Ureter (tissue), 1 donor: ENCODE data around the gene TM9SF1. TPM values are rescaled to one million over a fixed set of nuclear protein-coding genes. Genes with fewer than 3 reads are reported as not detected.

Experiments
- DNase-seq: peaks from one replicate; pipeline ENCODE4 v3.0.0-alpha.2; 2020; ENCODE audit warnings: low spot score
- total RNA-seq: library from RNA; stranded (reverse); gene quantifications from one replicate; pipeline ENCODE4 v1.2.4, GENCODE V29; 2023
- donor health status: DM: yes; HTN: yes; CAD: no.

Gene TM9SF1
- total RNA-seq, 1 donor from 2014 or later = 42.9 TPM

DNA sequence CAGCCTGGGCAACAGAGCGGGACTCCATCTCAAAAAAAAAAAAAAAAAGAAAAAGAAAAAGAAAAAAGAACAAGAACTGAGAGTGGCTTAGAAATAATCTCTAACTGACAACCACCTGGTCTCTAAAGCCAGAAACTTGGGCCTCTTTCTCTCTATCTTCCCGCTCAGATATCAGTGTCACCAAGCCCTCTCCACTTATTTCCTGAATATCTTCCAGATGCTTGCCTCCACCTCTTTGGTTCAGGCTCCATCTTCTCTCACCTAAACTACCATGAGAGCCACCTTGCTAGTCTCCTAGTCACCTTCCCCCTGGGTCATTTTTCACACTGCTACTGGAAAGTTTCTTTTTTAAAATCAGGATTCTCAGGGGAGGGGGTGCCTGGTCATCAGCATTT, 1.8 kb upstream of the TM9SF1 start:
- no peak for DNase-seq

DNA sequence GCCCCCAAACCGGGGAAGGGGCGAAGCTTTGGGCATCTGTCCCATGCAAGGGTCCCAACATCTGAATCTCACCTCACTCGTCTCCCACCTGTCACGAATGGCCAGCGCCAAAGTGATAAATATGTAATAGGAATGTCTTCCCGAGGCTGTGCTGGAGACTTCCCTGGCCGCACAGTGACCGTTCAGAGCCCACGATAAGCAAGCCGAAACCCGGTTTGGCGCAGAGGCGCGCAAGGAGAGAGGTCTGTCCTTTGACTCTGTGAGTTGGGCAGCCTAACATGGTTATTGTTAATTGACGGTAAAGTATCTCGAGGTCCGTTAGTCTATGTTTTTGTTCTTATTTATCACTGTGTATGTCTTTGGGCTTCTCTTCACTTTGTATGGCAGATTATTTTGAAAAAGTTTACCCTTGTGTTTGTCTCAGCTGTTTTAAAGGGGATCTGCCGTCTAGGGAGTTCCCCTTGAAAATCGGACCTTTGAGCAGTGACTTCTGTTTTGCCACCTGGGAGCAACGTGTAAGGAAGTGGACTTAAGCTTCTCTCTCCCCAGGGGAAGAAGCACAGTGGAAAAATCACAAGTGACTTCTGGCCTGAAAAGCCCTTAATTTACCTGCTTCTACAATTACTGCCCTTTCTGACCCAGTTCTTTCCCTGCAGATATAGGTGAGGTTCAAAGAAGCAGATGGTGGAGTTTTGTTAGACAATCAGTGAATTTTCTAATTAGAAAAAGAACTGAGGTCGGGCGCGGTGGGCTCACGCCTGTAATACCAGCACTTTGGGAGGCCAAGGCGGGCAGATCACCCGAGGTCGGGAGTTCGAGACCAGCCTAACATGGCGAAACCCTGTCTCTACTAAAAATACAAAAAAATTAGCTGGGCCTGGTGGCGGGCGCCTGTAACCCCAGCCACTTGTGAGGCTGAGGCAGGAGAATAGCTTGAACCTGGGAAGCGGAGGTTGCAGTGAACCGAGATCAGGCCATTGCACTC, 1.1 kb upstream of the TM9SF1 start:
- no peak for DNase-seq

DNA sequence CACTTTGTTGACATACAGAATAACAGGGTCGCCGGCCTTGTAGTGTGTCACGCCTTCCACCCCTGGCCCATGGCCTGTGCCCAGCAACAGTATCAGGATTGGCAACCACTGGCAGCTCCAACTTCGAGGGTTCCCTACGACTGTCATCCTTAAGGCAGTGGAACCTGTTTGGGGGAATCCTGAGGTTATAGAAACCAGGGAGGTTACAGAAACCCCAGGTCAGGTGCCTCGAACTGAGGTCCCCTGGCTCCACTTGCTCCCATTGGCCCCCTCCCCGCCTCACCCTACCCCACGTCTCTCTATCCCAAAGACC, 412 bp downstream of the TM9SF1 start:
- DNase-seq = no peak

DNA sequence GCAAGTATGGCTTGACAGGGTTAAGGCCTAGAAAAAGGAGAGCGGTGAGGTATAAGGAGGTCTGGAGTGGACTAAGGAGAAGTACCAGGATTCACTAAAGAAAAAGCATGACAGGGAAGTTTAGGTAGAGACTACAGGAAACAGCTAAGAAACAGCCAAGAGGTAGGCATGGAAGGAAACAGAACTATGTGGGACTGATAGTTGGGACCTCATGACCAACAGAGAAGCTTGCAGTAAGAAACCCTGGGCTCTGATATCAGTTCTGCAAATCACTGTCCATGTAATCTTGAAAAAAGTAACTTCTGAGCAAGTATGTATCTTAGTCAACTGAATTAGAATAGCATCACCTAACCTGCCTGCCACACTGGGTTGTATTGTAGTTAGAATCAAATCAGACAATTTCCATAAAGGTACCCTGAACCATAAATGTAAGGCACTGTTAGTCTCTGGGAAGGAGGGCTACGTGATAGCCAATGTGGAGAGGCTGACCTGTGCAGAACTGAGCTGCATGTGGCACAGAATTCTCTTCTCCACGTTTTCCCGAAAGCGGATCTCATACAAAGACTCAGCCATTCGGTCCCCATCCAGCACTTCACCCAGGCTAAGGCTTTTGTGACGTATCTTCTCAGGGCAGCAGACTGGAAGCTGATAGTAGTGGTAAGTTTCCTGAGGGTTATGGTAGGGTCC, 912 bp downstream of the TM9SF1 start:
- no peak for DNase-seq

DNA sequence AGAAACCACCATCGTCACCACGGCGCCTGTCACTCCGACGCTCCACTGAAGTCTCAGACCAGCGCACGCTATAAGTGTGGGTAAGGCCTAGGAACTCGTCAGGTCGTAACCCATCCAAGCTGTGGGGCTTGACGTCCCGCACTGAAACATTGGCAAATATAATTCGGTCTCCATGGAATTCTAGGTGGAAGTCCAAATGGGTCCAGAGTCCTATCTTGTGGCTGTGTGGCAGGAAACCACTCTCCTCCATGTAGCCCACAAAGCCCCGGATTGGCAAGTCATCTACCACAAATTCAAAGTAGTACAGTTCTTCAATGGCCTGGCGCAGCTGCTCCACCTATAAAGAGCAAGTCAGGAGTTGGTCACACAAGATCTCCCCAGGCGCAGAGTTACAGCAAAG, 2.3 kb downstream of the TM9SF1 start:
- DNase-seq = no peak

DNA sequence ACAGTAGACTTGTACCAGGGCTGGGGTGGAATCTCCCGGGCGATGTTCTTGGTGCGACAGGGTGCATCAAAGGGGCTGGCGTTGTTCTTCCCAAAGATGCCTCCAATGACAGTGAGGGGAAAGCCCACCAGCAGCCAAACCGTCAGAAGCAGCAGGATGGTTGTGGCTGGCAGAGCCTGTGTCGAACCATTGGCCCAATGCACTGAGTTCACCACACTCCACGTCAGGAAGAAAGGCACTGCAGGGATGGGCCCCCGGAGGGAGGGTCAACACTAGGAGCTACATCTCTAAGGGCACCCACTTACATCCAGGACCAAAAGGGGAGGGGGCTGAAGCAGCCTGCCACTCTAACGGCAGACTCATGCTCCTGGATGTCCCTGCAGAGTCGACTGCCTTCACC, 4.8 kb downstream of the TM9SF1 start:
- DNase-seq = no peak

DNA sequence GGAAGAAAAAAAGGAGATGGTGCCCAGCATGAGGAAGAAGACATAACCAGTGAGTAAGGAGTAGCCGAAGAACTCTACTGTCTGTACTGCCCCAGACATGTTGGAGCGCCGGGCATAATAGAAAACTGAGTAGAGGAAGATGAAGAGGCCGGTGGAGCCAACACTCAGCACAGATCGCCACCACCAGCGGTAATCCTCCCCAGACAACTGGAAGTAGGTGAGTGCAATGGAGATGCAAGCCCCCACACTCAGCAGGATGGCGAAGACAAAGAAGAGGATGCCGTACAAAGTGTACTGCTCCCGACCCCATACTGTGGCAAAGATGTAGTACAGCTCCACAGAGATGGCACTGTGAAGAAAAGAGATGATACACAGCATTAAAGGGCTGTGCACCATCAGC, 5.8 kb downstream of the TM9SF1 start:
- no peak for DNase-seq

DNA sequence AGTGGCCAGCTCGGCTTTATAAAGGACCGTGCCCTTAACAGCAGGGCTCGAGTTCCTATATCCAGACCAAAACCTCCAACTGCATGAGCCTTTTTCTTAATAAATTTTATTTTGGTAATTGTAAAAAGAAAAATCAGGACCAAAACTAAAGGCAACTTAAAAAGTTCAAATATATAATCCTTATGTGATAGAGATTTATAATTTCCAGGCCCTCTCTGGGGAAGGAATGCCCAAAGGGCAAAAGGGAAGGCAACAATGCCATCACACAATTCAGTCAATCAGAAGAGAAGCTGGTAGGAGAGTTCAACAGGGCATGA, 6.2 kb downstream of the TM9SF1 start:
- DNase-seq = no peak

DNA sequence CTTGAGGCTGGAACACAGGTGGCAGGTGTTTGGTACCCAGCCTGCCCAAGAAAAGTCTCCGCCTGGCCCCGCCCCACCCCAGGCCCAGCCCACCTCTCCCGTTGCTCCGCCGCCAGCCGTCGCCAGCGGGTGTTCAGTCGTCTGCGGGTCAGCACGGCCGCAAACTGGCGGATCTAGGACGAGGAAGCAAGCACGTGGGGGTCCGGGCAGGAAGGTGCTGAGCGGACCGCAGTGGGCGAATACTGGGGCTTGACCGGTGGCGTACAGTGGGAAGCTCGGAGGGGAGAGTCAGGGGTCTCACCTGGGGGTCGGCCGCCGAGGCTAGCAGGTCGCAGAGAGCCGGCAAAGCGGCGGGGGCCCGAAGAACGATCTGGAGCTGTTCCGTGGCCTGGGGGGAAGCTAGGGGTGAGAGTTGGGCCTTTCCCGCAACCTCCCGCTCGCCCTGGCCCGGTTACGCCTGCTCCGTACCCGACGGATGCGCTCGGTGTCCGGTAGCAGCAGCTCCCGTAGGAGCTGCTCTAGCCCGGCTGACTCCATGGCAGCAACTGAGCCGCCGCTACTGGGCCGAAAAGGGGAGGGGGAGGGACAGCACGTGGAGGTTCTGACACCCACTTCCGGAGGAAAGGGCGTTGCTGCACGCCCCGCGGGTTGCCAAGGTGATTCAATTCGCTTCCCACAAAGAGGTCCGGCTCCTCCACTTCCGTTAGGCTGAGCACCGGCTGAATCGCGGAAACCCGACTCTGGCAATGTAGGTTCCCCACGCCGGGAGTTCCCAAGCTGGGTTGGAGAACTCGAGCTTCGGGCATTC, 6.8 kb downstream of the TM9SF1 start, which contains the start of gene IPO4:
IPO4 (minus strand) TSS at position 566 of the 808 bp plus-strand sequence; CDS start at position 537, 29 bp downstream.
- peak; percentile 98 for DNase-seq

DNA sequence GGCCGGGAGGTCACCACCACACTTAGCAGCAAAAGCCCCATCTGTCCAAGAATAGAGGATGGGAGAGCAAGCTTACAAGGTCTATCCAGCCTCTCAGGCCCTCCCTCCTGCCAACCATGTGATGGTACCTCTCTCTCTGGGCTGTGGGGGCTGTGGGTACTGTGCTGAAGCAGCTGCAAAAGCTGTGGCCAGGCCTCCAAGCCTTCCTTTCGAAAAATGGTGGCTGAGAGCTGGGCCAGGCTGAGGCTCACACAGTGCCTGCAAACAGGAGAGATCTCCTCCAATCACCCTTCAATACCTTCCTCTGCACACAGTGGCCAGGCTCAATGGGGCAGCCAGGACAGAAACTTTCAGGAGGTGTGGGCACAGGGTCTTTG, 7.7 kb downstream of the TM9SF1 start:
- DNase-seq = no peak

DNA sequence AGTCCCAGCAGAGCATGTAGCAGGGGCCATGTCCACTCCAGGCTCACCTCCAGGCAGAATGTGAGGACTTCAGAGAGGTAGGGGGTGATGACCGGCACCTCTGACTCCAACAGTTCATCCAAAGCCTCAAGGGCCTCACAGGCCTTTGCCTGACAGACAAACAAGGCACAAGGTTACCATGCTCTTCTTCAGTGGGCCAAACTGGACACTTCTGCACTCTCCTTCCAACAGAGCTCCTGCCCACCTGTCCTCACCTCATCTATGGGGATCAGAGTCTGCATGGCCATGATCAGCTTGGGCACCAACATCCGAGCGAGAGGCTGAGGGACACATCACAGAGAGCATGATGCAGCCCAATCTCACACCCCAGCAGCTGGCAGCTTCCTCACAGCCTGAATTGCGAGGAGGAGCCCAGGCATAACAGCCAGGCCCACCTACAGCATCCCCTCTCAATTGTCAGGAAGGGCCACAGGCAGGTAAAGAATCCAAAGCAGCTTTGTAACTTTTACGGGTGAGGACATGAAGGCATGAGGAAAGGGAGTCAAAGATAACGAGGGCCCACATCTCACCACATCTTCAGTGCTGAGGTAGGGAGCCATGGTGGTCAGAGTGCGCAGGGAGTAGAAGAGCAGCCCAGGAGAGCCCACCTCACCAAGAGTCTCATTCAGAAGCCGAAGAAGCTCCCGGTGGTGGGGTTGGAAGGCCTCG, 8.3 kb downstream of the TM9SF1 start:
- DNase-seq = no peak

DNA sequence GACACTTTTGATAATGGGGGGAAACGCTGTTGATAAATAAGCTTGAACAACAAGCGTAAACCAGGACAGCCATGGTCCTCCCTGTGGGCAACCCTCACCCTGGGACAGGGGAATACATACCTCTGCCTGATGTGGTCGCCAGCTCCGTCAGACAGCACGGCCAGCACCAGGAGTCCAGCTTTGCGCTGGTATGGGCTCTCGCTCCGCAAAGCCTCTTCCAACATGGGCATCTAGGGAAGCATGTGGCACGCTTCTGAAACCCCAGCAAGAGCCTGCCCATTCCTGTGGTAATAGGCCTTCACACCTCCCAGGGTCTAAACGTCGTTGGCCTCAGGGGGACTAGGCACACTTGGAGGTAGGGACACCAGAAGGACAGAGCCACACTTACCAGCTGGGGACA, 9.5 kb downstream of the TM9SF1 start:
- no peak for DNase-seq

DNA sequence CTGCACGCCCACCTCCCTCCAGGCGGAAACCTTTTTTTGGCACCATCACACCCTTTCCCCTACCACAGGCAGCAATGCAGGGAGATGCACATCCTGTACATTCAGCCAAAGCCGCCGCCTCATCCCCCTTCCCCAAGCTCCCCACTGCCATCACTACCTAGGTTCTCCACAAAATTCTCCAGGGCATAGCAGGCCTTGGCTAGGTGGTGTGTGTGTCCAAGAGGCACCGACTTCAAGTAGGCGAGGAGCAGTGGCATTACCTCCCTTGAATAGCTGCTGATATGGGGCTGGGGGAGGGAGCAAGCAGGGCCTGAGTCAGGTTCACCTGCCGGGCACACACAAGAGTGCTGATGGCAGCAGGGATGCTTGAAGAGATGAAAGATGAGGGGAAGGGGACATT, 10.2 kb downstream of the TM9SF1 start:
- no peak for DNase-seq

DNA sequence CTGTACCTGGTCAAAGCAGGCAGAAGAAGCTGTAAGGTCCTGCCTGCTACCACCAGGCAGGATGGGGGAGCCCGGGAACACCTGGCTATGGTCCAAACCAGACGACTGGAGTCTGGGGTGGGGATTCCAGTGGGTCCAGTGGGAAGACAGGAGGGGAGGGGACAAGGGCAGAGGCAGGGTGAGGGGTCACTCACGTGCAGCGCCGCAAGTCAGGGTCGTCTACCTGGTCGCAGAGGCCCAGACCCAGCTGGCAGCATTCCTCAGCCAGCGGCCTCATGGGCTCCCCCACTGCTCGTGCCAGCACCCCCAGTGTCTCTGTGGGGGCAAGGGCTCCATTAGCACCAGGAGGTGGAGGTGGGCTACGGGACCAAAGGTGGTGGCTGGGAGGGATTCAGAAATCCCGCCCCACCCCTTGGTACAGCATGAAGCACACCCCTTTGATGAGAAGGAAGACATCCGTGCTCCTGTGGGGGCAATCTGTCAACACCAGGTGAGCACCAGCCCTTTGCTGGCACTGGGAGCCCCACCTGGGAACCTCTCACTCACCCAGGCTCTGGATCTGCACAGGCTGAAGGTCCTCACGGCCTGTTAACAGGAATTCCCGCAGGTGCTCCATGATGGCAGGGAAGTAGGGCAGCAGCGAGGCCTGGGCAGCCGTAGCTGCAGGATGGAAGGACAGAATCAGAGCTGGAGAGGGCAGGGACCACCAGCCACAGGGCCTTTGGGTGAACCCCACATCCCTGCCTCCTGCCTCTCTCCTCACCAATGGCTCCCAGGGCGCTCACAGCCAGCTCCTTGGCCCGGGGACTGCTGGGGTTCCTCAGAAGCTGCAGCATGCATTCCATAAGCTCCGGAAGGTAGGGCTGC, 10.9 kb downstream of the TM9SF1 start:
- no peak for DNase-seq

DNA sequence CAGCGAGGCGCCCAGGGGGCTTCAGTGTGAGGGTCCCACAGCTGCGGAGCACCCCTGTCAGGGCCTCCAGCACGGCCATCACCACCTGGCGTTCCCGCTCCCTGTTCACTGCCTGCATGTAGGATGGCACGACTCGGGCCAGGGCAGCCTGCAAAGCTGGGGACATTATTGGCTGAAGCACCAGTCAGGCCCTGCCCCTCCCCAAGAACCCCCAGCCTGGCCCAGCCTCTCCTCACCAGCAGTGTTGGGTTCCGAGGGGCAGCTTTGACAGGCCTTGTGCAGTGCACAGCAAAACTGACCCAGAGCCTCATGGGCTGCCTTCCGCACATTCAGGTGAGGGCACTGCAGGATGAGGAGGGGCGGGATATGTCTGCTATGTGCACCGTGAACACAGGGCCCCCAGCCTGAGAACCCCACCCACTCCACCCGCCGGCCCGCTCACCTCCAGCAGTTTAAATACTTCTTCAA, 12.2 kb downstream of the TM9SF1 start:
- no peak for DNase-seq

DNA sequence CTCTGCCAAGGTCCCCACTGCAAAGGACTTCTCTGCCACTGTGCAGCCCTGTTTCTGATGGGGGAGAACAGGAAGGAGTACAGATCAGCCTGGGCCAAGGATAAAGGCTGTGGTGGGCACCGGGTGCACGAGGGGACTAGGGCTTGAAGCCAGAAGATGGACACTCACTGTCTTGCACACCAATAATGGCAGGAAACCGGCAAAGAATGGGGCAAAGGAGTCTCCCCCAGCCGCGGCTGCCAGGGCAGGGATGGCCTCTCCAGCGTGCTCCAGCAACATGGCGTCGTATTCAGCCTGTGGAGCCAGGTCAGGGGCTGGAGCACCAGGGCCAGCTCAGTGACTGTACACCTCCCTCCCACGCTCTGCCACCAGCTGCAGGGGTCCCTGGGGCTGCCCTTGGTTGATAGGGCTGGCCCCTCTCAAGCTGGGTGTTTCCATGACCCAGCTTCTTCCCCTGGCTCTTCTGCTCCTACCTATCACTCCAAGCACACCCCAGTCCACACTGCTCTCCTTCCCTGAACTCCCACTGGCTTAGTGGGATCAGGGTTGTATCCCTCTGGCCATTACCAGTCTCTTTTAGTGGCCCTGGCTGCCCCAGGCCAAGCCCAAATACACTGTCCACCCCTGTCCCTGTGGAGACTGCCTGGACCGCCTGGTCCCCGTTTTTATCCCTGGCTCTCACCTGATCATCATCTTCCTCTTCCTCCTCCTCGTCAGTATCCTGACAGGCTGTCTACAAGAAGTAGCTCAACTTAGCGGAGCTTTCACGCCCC, 12.9 kb downstream of the TM9SF1 start:
- no peak for DNase-seq

DNA sequence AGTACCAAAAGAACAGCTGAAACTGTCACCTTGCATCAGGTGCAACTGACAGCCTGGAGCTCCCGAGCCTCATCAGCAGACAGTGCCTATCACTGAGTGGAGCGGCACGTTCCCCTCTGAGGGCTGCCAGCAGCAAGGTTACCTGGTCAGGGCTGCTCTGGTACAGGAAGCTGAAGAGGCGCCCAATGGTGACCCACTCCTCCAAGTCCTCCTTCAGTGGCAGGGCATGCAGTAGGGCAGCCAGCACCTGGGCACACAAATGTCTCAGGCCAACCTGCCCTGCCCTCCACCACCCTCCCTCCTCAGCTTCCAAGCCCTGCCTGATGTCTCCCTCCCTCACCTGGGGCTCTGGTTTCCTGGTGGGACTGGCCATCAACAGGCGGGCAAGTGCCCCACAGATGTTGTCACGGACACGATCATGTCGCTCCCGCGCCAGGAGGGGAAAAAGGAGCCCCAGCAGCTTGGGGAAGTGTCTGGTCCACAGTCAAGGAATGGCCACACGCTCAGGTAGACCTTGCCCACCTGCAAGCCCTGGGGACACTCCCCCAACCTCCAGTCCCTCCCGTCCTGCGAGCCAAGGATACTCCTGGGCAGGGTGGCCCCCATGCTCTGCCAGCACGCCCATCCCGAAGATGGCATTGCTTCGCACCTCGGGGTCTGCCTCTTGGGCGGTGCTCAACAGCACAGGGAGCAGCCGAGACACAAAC, 13.7 kb downstream of the TM9SF1 start:
- DNase-seq = no peak

DNA sequence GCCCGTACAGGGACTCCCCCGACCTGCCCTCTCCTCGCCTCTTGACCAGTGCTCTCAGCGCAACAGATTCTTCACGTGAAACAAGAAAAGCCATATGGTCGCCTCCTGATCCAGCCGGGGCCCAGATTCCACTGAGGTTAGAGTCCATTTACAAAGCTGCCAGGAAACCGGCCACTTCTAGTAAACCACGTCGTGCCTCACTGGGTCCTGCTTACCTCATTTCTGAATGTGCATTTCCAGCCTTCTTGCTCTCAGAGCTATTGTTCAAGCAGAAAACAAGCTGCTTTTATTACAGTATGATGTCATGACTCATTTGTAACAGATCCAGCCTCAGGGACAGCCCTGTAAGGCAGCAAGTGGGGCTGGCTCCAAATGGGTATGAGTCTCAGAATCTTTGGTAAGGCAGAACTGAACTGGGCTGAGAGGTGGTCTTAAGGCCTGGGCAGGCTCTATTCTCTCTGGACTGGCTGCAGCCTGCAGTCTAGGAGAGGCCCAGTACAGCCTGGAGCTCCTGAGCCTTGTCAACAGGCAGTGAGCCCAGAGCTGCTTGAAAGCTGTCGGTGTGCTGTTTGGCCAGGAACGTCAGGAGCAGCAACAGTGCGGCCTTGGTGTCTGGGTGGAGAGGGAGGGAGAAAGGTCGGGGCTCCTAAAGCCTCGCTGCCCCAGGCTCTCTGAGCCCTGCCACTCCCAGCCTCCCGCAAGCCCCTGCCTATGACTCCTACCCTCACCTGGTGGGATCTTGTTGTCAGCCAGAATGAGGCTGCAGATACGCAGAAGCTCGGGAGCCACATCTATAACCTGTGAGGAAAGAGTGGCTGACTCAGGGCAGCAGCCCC, 15.1 kb downstream of the TM9SF1 start:
- no peak for DNase-seq
